T47D (cell line): ENCODE data around the gene EFCAB13.
"Not testable (repeated sequence)": the region's sequence is repeated elsewhere in the genome, so short reads cannot be mapped to it uniquely, and the experiment has no call there.

Experiments used
- DNase-seq, 2 experiments: peaks; one replicate each; pipeline versions ENCODE4 v3.0.0 to v3.0.0-alpha.2; 2011 to 2012; ENCODE audit warnings: low read depth in 1 of 2, low spot score in 1 of 2
- JUND ChIP-seq: IDR thresholded peaks from 2 replicates; pipeline ENCODE4 v1.6.1; 2012; ENCODE audit warnings: low read depth
- in situ Hi-C: cut with HindIII; loops from 2 replicates; pipeline ENCODE4 v1.10.0; 2016; ENCODE audit warnings: low sequenced_read_pairs, low pct_unique_long_range_greater_than_20kb

The EFCAB13 gene

GRCh38 chr17:47368262-47368661 lies 44.5 kb downstream of the EFCAB13 start:
- DNase-seq: peak in 1 of 2 experiments; percentile 79
- TF ChIP-seq JUND: no peak
- in situ Hi-C loops: no loop called here

- DNase-seq, in situ Hi-C loops: not testable (repeated sequence)
Measured at GRCh38 chr17:47370899-47371298, 47.1 kb downstream of the EFCAB13 start.

DNA sequence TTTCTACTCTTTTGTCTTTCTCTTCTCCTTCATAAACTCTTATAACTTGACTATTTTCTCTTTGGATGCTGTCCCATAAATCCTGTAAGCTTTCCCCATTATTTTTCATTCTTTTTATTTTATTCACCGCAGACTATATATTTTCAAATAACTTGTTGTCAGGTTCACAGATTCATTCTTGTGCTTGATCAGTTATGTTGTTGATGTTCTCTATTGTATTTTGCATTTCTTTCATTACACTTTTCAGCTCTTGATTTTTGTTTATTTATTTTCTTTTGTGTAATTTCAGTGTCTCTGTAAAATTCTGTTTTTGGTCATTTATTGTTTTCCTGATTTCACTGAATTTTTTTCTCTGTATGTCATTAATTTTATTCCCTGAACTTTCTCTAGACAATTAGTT lies 49.2 kb downstream of the EFCAB13 start:
- in situ Hi-C loops: no loop called here
- no peak for TF ChIP-seq JUND
- no peak for DNase-seq

DNA sequence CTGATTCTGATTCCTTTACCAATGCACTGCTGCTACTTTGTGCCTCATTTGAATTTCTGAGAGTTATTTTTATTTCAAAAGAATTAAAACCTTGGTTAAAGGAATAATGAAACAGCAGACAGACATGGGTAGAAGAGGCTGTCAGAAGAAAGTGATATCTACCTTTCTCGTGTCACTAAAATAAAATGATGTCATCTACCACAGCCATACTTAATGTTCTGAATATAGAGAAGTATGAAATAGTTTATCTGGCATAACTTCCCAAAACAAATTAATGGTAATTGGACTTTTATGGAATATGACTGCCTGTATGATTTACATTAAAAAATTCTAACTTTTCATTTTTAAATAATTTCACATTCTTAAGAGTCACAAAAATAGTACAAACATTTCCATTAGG lies 52.5 kb downstream of the EFCAB13 start:
- in situ Hi-C loops: no loop called here

DNA sequence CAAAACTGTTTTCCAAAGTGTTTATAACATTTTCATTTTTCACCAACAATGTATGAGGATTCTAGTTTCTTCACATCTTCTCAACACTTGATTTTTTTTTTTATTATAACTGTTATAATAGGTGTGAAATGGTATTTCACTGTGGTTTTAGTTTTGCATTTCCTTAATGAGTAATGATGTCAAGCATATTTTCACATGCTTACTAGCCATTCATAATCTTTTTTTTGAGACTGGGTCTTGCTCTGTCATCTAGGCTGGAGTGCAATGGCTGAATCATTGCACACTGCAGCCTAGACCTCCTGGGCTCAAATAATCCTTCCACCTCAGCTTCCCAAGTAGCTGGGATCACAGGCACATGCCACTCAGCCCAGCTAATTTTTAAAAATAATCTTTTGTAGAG lies 65.1 kb downstream of the EFCAB13 start:
- TF ChIP-seq JUND: no peak
- in situ Hi-C loops: no loop called here
- DNase-seq: no peak

More for the DNA sequence above, 52.5 kb downstream of the EFCAB13 start:
- no peak for DNase-seq
- no peak for TF ChIP-seq JUND

DNA sequence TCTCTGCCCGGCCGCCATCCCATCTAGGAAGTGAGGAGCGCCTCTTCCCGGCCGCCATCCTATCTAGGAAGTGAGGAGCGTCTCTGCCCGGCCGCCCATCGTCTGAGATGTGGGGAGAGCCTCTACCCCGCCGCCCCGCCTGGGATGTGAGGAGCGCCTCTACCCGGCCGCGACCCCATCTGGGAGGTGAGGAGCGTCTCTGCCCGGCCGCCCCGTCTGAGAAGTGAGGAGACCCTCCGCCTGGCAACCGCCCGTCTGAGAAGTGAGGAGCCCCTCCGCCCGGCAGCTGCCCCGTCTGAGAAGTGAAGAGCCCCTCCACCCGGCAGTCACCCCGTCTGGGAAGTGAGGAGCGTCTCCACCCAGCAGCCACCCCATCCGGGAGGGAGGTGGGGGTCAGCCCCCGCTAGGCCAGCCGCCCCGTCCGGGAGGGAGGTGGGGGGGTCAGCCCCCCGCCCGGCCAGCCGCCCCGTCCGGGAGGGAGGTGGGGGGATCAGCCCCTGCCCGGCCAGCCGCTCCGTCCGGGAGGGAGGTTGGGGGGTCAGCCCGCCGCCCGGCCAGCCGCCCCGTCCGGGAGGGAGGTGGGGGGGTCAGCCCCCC lies 73.9 kb downstream of the EFCAB13 start:
- DNase-seq, in situ Hi-C loops: not testable (repeated sequence)

GRCh38 chr17:47400333-47400732 lies 76.6 kb downstream of the EFCAB13 start:
- no peak for TF ChIP-seq JUND
- no peak for DNase-seq
- in situ Hi-C loops: no loop called here

- TF ChIP-seq JUND: no peak
- DNase-seq: no peak
- in situ Hi-C loops: no loop called here
Measured at GRCh38 chr17:47401100-47401499, 77.3 kb downstream of the EFCAB13 start.

- in situ Hi-C loops: no loop called here
- TF ChIP-seq JUND: no peak
- DNase-seq: no peak
Measured at GRCh38 chr17:47404006-47404405, 80.3 kb downstream of the EFCAB13 start.

DNA sequence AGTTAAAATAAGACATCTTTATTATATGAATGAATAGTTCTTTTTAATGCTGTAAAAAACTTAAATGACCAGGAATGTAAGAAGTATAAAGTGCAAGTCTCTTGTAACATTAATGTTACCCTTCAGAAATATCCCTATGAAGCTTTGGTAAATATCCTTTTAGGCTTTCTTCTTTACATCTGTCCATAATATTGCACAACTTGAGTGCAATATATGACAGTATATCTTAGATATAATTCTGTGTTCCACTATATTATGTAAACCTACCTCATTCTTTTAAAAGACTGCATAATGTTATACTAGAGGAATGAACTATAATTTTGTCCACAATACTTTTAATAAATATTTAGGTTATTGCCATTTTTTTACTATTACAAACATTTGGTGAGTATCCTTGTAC lies 81.1 kb downstream of the EFCAB13 start:
- DNase-seq: no peak
- in situ Hi-C loops: no loop called here
- TF ChIP-seq JUND: no peak

DNA sequence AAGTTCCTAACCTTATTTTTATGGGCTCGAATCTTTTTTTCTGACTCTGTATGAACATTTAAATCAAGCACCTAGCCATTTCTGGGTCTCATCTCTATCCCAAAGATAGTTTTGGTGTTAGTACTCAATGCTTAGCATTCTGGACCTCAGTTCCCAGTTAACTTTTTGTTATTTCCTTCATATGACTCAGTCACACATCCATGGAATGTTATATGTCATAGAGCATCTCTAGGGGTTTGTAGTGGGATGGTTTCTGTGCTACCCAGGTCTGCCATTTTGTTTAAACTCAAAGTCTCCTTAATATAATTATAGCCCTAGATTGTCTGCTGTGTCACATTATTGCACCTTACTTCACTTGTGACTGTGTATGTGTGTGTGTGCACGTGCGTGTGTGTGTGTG lies 90.1 kb downstream of the EFCAB13 start:
- TF ChIP-seq JUND: no peak

DNA sequence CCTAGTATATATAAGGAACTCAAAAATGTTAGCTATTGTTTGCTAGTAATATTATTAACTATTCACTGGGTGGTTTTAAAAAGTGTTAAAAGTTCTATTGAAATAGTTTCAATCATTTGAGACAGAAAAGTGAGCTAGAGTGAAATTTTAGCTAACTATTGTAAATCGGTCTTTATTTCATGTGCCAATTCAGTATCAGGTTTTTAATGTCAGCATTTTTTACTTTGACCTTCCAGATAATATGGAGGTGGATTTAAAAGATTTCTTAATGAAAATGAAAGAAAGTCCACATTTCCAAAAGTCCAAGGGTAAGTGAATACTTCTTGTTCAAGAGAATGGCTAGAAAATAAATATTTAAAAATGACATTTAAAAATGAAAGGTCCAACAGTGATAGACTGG lies 90.9 kb downstream of the EFCAB13 start:
- in situ Hi-C loops: no loop called here
- no peak for DNase-seq
- no peak for TF ChIP-seq JUND

More for the DNA sequence above, 90.1 kb downstream of the EFCAB13 start:
- in situ Hi-C loops: no loop called here
- DNase-seq: no peak

- in situ Hi-C loops: no loop called here
- TF ChIP-seq JUND: no peak
- DNase-seq: peak; percentile 61 to 79
Measured at GRCh38 chr17:47423406-47424295, 99.9 kb downstream of the EFCAB13 start.

DNA sequence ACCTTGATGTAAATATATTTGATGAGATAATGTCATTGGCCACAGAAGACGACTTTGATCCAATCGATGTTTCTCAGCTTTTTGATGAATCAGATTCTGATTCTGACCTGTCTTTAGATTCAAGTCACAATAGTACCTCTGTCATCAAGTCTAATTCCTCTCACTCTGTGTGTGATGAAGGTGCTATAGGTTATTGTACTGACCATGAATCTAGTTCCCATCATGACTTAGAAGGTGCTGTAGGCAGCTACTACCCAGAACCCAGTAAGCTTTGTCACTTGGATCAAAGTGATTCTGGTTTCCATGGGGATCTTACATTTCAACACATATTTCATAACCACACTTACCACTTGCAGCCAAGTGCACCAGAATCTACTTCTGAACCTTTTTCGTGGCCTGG lies 101.5 kb downstream of the EFCAB13 start:
- in situ Hi-C loops, DNase-seq: not testable (repeated sequence)

- in situ Hi-C loops, DNase-seq: not testable (repeated sequence)
Measured at GRCh38 chr17:47425887-47426635, 102.3 kb downstream of the EFCAB13 start.
